ENCODE data around the gene RBBP4.
"Not testable (repeated sequence)": the region's sequence is repeated elsewhere in the genome, so short reads cannot be mapped to it uniquely, and the experiment has no call there.

RBBP4 gene

GRCh38 chr1:32639489-32640075 is 11.4 kb upstream of the RBBP4 start:
- DNase-seq (ENCODE audit: low read depth in 2 of 2), result peak; percentile 32 to 40

GRCh38 chr1:32642292-32642827 is 8.6 kb upstream of the RBBP4 start:
- not testable (repeated sequence) for DNase-seq (ENCODE audit: low read depth in 2 of 2)

- no peak for DNase-seq (ENCODE audit: low read depth in 2 of 2)
Observed at GRCh38 chr1:32644426-32644825, 6.6 kb upstream of the RBBP4 start.

GRCh38 chr1:32647308-32648134 is 3.5 kb upstream of the RBBP4 start:
- DNase-seq (ENCODE audit: low read depth in 2 of 2), result no peak

- peak; percentile 79 to 80 for DNase-seq (ENCODE audit: low read depth in 2 of 2)
Observed at GRCh38 chr1:32650248-32650751, 708 bp upstream of the RBBP4 start, which contains the start of gene ZBTB8OS. Gene ZBTB8OS, minus strand, starts transcription at chr1:32650550. Its CDS starts 21 bp downstream, at chr1:32650529.

- no peak for DNase-seq (ENCODE audit: low read depth in 2 of 2)
Observed at GRCh38 chr1:32651461-32652073, 559 bp downstream of the RBBP4 start.

GRCh38 chr1:32652244-32652962 is 1.4 kb downstream of the RBBP4 start:
- no peak for DNase-seq (ENCODE audit: low read depth in 2 of 2)

GRCh38 chr1:32659581-32659980 is 8.6 kb downstream of the RBBP4 start:
- DNase-seq (ENCODE audit: low read depth in 2 of 2), result no peak

GRCh38 chr1:32665915-32666314 is 14.9 kb downstream of the RBBP4 start:
- no peak for DNase-seq (ENCODE audit: low read depth in 2 of 2)

- no peak for DNase-seq (ENCODE audit: low read depth in 2 of 2)
Observed at GRCh38 chr1:32666901-32667566, 16.0 kb downstream of the RBBP4 start.

- DNase-seq (ENCODE audit: low read depth in 2 of 2), result not testable (repeated sequence)
Observed at GRCh38 chr1:32668716-32669115, 17.7 kb downstream of the RBBP4 start.

GRCh38 chr1:32676945-32677344 is 25.9 kb downstream of the RBBP4 start:
- no peak for DNase-seq (ENCODE audit: low read depth in 2 of 2)

- not testable (repeated sequence) for DNase-seq (ENCODE audit: low read depth in 2 of 2)
Observed at GRCh38 chr1:32679993-32680392, 29.0 kb downstream of the RBBP4 start.

- DNase-seq (ENCODE audit: low read depth in 2 of 2), result no peak
Observed at GRCh38 chr1:32680642-32681041, 29.6 kb downstream of the RBBP4 start.

- no peak for DNase-seq (ENCODE audit: low read depth in 2 of 2)
Observed at GRCh38 chr1:32681509-32681908, 30.5 kb downstream of the RBBP4 start.

- no peak for DNase-seq (ENCODE audit: low read depth in 2 of 2)
Observed at GRCh38 chr1:32681999-32682398, 31.0 kb downstream of the RBBP4 start.

- DNase-seq (ENCODE audit: low read depth in 2 of 2), result no peak
Observed at GRCh38 chr1:32683397-32683796, 32.4 kb downstream of the RBBP4 start.

GRCh38 chr1:32684167-32684811 is 33.3 kb downstream of the RBBP4 start:
- no peak for DNase-seq (ENCODE audit: low read depth in 2 of 2)

GRCh38 chr1:32685498-32685897 is 34.5 kb downstream of the RBBP4 start:
- no peak for DNase-seq (ENCODE audit: low read depth in 2 of 2)

GRCh38 chr1:32686387-32686786 is 35.4 kb downstream of the RBBP4 start:
- DNase-seq (ENCODE audit: low read depth in 2 of 2), result no peak

All from fibroblast of skin of left quadriceps (primary cell).